Ovary (tissue), 9 donors: ENCODE measurements around the gene ZNF212. TPM values are rescaled to one million over a fixed set of nuclear protein-coding genes. Genes with fewer than 3 reads are reported as not detected.
"Not testable (repeated sequence)": the region's sequence is repeated elsewhere in the genome, so short reads cannot be mapped to it uniquely, and the experiment has no call there.

Source experiments
- DNase-seq, 5 donors: peaks; one replicate each; pipeline ENCODE4 v3.0.0-alpha.2; 2019 to 2020
- H3K27ac ChIP-seq, 2 donors: fragments of 200-600 bp; one replicate each; pipeline versions ENCODE4 v1.5.1 to v1.8.0; 2019 to 2022
- H3K27me3 ChIP-seq: fragments of 200-600 bp; one replicate; pipeline ENCODE4 v1.8.0; 2022
- H3K36me3 ChIP-seq: fragments of 200-600 bp; sonication (generic); one replicate; pipeline ENCODE4 v1.5.1; 2019
- H3K4me1 ChIP-seq: one replicate; pipeline ENCODE4 v1.8.1; 2013; ENCODE audit warnings: mild to moderate bottlenecking, moderate library complexity; ENCODE audit not compliant: insufficient read depth
- H3K4me3 ChIP-seq: fragments of 200-600 bp; sonication (generic); one replicate; pipeline ENCODE4 v1.5.1; 2017
- H3K9me3 ChIP-seq, 2 donors: fragments of 200-600 bp in 1 of 2; sonication (generic) in 1 of 2; one replicate each; pipeline versions ENCODE4 v1.5.1 to v1.8.1; 2013 to 2019; ENCODE audit warnings: mild to moderate bottlenecking in 1 of 2, moderate library complexity in 1 of 2
- EP300 ChIP-seq: sonication (generic); formaldehyde crosslinking; IDR thresholded peaks from one replicate; pipeline ENCODE4 v1.6.1; 2017; ENCODE audit warnings: antibody characterized with exemption
- POLR2A ChIP-seq: fragments of 450-650 bp; IDR thresholded peaks from one replicate; pipeline ENCODE4 v1.6.1; 2017; ENCODE audit warnings: antibody characterized with exemption, mild to moderate bottlenecking, moderate library complexity
- WGBS, 3 donors: extraction: QIAGEN DNeasy Blood & Tissue Kit in 1 of 3; methylation state at CpG; one replicate each; pipeline versions ENCODE4 v1.1.5 to v1.1.7; 2013 to 2017; 5-methylcytosine and 5-hydroxymethylcytosine counted together
- intact Hi-C, 4 donors: fragments of 100-400 bp; cut with DNase I; formaldehyde crosslinking; loops; one replicate each; pipeline versions ENCODE4 v1.11.0 to v1.15.1; 2022 to 2023
- polyA plus RNA-seq, 2 donors: library from polyadenylated mRNA; stranded (reverse); fragments of 200-250 nt in 1 of 2; fragments of 350-450 nt in 1 of 2; fragmentation: Illumina TruSeq in 1 of 2; extraction: RNeasy Lipid Tissue Mini Kit (QIAGEN cat#74804) in 1 of 2; gene quantifications; one replicate each; pipeline ENCODE4 v1.2.3, GENCODE V29; 2013 to 2014
- total RNA-seq, 7 donors: library from RNA; depleted of rRNA in 2 of 7; stranded (reverse); fragments of >200 nt in 2 of 7; fragmentation: NEBNext Ultra II Directional in 3 of 7; extraction: Animal tissue kit (Norgen Biotek cat#: 25700) in 3 of 7; gene quantifications; one replicate each; pipeline versions ENCODE4 v1.1.0 to v1.2.4, GENCODE V29; 2016 to 2023
- TF ChIP-seq, protein P1 (sequence below), 3 donors: fragments of 450-650 bp in 2 of 3; fragments of 200-600 bp in 1 of 3; IDR thresholded peaks; one replicate each; pipeline versions ENCODE4 v1.5.1 to v1.8.0; 2016 to 2022; ENCODE audit warnings: antibody characterized with exemption in 3 of 3, mild to moderate bottlenecking in 1 of 3
- donor health status: DM: no; HTN: no; CAD: no; lungs with moderate emphysema.
- donor health status: DM: no; HTN: no; CAD: no.
- donor health status: Bipolar disorder and iron deficiency.
- donor health status: DM: yes; HTN: yes; CAD: no.
- donor health status: DM: no; HTN: no; CAD: no.
- donor health status: DM: yes; HTN: yes; CAD: no.

ZNF212 gene
- total and polyA plus RNA-seq, 9 donors, result 5.4 to 16.0 (median 11.3) TPM

GRCh38 chr7:149245244-149245643 is 5.8 kb downstream of the ZNF212 start:
- no peak for DNase-seq
- intact Hi-C loops, result loop anchor here in 1 of 4 donors (5.0 kb wide), 1 partner anchor 1997 kb away; no protein-coding TSS in a partner anchor
- Histone ChIP-seq H3K36me3 (no peaks in the 10 kb centered on the region), H3K4me1 (peaks cover 7% of the 10 kb centered on the region), H3K27me3 (no peaks in the 10 kb centered on the region), H3K27ac (no peak overlapping the region), H3K4me3 (no peak overlapping the region), H3K9me3 (peaks cover 0 to 2% of the 10 kb centered on the region in 2 donors)
- 81 to 90% (median 86%) methylated on average over 5 of the region's 5 CpGs for WGBS, 3 donors
- TF ChIP-seq POLR2A (no peak), EP300 (no peak)
- TF ChIP-seq, protein P1, sequence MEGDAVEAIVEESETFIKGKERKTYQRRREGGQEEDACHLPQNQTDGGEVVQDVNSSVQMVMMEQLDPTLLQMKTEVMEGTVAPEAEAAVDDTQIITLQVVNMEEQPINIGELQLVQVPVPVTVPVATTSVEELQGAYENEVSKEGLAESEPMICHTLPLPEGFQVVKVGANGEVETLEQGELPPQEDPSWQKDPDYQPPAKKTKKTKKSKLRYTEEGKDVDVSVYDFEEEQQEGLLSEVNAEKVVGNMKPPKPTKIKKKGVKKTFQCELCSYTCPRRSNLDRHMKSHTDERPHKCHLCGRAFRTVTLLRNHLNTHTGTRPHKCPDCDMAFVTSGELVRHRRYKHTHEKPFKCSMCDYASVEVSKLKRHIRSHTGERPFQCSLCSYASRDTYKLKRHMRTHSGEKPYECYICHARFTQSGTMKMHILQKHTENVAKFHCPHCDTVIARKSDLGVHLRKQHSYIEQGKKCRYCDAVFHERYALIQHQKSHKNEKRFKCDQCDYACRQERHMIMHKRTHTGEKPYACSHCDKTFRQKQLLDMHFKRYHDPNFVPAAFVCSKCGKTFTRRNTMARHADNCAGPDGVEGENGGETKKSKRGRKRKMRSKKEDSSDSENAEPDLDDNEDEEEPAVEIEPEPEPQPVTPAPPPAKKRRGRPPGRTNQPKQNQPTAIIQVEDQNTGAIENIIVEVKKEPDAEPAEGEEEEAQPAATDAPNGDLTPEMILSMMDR (IDR thresholded peaks at IDR 0.05), result no peak

DNA sequence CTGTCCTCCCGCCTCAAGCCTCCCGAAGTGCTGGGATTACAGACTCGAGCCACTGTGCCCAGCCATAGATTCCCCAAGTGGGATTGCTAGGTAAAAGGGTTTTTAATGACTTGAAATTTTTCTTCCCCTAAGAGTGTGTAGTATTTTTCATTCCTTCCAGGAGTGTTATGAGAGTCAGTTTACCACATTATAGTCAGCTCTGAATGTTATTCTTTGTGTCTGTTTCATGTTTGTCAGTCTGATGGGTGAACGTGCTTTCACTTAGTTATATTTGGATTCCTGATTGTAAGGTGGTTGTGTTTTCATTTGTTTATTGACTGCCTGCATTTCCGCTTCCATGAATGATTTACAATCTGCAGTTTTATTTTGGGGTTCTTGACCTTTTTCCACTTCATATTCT is 6.3 kb downstream of the ZNF212 start:
- WGBS, 3 donors, result 78 to 90% (median 81%) methylated on average over 5 of the region's 5 CpGs
- no peak for TF ChIP-seq POLR2A
- no peak for TF ChIP-seq EP300
- TF ChIP-seq, protein P1 (IDR thresholded peaks at IDR 0.05), result no peak
- Histone ChIP-seq H3K36me3 (no peaks in the 10 kb centered on the region), H3K4me3 (no peak overlapping the region), H3K9me3 (peaks cover 0 to 2% of the 10 kb centered on the region in 2 donors), H3K4me1 (peaks cover 2% of the 10 kb centered on the region), H3K27me3 (no peaks in the 10 kb centered on the region), H3K27ac (no peak overlapping the region)
- intact Hi-C loops, result loop anchor here in 1 of 4 donors (5.0 kb wide), 1 partner anchor 1997 kb away; no protein-coding TSS in a partner anchor
- no peak for DNase-seq

DNA sequence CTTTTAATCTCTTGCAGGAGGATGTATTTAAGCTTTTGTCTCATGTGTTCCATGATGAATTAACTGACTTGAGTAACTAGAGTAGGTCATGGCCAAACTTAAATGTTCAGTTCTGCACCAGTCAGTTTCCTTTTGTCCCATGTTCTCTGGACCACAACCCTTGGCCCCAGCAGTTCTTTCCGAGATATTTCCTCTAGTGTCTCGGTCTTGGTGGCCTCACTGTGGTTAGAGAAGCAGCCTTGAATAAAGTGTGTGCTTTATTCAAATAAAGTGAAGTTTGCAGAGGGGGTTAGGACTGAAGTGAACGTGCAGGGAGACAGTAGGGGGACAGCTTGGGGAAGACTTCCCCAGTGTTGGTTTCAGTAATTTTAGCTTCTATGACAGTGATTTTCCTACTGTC is 9.3 kb downstream of the ZNF212 start:
- intact Hi-C loops, result loop anchor here in 1 of 4 donors (5.0 kb wide), 1 partner anchor 1994 kb away; no protein-coding TSS in a partner anchor
- 69 to 74% (median 74%) methylated on average over 3 of the region's 3 CpGs for WGBS, 3 donors

GRCh38 chr7:149250151-149250550 is 10.7 kb downstream of the ZNF212 start:
- 88 to 92% (median 89%) methylated on average over 18 of the region's 18 CpGs for WGBS, 3 donors
- H3K36me3 ChIP-seq, result not testable (repeated sequence)

More for the DNA sequence above, 9.3 kb downstream of the ZNF212 start:
- no peaks in the 10 kb centered on the region for H3K4me1 ChIP-seq
- TF ChIP-seq, protein P1 (IDR thresholded peaks at IDR 0.05), result no peak
- TF ChIP-seq POLR2A, result no peak
- TF ChIP-seq EP300, result no peak
- no peak for DNase-seq
- no peaks in the 10 kb centered on the region for H3K36me3 ChIP-seq
- H3K9me3 ChIP-seq, result no peaks in the 10 kb centered on the region
- no peaks in the 10 kb centered on the region for H3K27me3 ChIP-seq
- no peak overlapping the region for H3K27ac ChIP-seq
- H3K4me3 ChIP-seq, result no peak overlapping the region

DNA sequence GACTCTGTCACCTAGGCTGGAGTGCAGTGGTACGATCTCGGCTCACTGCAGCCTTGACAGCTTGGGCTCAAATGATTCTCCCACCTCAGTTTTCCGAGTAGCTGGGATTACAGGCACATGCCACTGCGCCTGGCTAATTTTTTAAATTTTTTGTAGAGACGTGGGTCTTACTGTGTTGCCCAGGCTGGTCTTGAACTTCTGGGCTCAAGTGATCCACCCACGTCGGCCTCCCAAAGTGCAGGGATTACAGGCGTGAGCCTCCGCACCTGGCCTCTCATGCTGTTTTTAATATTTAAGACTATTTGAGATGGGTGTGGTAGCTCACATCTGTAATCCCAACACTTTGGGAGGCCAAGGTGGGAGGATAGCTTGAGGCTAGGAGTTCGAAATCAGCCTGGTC is 12.1 kb downstream of the ZNF212 start:
- H3K4me3 ChIP-seq, H3K4me1 ChIP-seq, H3K27ac ChIP-seq, intact Hi-C loops, DNase-seq, H3K27me3 ChIP-seq, H3K9me3 ChIP-seq, H3K36me3 ChIP-seq: not testable (repeated sequence)
- WGBS, 3 donors, result 95 to 96% (median 96%) methylated on average over 10 of the region's 10 CpGs

More at GRCh38 chr7:149250151-149250550, 10.7 kb downstream of the ZNF212 start:
- H3K4me3 ChIP-seq, H3K27ac ChIP-seq, H3K9me3 ChIP-seq, H3K4me1 ChIP-seq, DNase-seq, intact Hi-C loops, H3K27me3 ChIP-seq: not testable (repeated sequence)
